CMK (cell line): ENCODE results near the gene MCF2L2.

Source experiments
- DNase-seq: peaks from one replicate; pipeline ENCODE4 v3.0.0-alpha.2; 2010; ENCODE audit warnings: low read depth

The MCF2L2 gene

DNA sequence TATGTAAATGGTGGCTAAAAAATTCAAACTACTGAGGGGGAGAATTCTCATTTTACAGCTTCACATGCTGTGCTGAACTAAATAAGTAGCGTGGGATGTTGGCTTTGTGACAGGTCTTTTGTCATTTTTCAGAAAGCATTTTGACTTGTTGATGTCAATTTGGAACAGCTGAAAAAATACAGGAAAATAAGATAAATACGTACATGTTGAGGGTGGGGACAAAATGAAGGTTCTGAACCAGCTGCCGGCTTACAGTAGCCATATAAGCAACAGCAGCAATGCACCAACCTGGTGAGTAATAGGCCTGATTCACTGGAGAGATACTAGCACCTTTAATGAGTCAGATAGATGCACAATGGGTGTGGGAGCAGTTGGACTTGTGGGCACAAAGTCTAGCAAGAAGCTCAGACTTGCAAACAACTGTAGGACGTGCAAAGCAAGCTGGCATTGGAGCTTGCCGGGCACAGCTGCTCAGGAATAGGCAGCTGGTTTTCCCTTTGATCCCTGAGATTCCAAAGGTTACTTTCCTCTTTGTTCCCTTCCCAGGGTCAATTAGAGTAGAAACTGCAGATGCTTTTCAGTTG is 162.5 kb downstream of the MCF2L2 start:
- DNase-seq, result no peak

DNA sequence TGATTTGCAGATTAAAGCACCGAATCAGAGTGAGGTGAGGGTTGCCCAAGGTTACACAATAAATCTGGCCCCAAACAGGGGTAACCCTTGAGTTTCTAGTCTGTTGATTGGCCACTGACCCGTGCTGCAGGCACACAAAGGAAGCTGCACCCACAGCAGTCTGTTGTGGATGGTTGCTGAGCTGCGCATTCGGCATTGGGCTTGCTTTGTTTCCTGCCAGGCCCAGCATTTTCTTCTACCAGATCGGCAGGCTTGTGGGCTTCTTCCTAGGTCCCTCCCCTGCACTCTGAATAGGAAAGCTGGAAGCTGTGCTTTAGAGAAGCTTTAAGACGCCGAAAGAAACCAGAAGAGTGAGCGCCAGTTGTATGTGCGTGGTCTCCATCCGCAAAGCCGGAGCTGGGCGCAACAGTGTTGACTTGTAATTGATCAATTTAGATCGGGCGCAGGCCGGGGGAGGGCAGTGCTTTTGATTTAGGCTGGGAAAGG is 163.2 kb downstream of the MCF2L2 start:
- no peak for DNase-seq

DNA sequence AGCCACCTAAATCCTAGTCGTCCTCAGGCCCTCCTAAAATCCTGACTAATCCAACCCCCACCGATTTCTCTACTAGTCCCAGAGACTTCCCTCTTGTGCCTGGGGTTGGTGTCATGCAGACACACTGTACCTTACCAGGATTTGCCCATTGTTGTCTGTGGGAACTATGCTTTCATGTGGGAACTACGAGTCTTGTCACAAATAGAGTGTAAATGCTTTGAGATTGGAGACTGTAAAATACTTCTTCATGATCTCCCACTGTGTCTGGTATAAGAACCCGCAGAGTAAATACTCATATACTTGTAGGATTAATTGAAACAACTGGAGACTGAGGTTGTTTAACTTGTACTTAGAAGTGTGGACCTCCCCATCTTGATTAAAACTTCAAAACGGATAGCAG is 164.2 kb downstream of the MCF2L2 start:
- no peak for DNase-seq

DNA sequence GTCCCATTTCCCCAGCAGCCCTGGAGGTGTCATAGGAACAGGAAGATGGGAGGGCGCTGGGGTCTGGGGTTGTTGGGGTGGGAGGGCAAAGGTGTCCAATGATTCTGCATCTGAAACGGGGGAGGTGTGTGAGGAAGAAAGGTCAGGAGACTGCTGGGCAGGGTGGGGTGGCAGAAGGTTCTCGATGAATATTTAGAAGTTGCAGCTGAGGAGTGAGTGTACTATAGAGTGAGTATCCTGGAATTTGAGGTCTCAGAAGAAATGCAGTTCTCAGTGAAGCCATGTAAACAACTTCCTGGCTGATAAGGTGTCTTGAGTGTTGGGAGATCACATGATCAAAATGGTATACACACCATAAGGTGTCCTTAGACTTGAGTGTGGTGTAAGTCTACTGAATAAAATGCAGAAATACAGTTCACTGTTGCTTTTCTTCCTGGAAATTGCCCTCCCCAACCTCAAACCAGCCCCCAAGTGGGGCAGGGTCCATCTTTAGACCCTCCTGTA is 165.5 kb downstream of the MCF2L2 start:
- no peak for DNase-seq

DNA sequence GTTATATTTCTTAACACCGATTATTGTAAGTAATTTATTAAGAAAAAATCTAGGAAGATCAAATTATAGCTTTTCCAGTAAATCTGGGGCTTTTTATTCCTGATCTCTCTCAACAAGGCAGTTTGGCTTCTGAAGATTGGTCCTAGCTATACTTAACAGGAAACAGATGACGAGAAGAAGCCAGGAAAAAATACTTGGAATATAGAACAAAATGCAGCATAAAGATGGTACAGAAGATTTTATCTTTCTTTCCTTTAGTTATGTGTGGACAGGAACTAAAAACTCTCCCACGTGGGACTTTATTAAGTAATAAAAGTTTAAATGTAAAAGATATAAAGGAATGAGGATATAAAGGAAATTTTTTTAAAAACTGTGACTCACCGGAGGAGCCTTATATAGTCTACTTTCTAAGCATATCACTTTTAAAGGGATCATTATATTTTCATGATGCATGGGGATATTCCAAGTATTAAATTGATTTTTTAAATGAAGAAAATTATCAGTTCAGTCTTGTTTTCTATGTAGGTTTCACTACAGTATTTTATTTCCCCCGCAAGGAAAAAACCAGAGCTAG is 167.2 kb downstream of the MCF2L2 start:
- no peak for DNase-seq

DNA sequence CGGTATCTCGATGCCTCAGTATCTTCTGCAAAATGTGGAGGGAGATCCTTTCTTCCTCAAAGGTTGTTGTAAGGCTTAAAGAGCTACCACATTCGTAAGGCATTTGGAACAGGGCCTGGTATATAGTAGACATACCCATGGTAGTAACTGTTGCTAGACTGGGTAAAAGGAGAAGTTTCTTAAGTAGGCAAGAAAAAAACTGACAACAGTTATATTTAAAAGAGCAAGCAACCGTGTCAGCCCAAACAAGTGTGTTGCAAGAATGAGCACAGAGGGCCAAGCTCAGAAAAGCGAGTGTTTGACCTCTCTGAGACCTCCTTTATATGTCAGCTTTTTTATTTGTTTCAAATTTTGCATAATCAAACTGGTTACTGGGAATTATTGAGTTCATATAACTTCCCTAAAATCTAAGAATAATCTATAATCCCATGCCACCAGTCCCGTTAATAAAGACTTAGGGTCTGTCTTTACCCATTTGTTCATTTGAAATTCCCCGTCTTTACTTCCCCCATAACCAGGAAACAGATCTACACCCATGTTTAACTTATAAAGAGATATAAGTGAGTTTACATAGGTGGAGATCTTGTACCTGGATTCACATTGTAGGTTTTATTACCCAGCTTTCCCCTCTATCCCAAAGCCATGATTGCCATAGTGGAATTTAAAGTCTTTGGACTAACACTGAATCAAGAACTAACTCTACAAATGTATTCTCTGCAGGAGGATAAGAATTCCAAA is 168.1 kb downstream of the MCF2L2 start:
- DNase-seq, result no peak

DNA sequence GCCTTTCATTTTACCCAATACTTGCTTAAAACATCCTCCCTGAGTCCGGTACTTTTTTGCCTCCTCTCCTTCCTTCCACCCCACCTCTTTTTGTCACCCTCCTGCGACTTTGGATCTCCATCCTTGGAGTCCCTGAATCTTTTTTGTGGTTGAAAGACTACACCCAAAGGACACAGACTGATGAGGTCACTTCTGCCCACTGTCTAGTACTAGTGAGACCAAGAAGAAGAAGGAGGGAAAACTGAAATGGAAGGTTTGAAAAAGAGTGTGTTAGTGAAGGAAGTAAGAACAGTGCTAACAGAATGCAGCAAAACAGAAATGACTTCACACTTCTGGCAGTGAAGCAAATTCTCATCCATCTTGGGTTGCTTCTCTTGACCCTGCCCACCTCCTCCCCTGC is 168.8 kb downstream of the MCF2L2 start:
- no peak for DNase-seq

DNA sequence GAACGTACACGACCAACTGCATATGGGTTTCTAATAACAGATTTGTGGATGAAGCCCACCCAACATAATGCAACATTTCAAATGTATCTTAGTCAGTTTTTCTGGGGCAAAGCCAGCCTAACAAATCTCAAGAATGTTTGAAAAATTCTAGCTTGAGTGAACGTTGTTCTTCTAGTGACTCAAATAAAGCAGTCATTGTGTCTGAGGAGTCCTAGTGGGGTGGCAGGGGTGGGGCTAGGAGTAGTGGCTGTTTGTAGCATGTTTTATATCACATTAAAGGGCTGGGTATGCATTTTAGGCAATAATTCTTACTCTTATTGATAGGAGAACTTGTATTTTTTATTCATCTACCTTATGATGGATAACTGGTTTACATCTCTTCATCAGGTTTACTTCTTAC is 169.3 kb downstream of the MCF2L2 start:
- no peak for DNase-seq

DNA sequence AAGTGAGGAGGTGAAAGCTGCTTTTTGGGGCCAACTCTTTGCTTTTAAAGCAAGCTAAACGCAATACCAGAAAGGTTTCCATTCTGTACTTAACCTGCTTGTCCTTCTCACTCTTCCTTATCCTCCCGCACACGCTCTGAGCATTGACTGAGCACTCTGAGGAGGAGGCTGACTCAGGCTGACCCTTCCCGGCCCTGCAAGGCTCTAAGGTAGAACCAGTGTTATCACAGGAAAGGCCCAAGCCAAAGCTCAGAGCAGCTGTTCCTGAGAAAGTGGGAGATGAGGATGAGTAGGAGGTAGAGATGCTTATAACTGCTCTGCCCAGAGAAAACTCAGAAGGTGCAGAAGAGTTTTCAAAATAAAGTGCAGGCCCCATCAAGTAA is 173.1 kb downstream of the MCF2L2 start:
- DNase-seq, result no peak

DNA sequence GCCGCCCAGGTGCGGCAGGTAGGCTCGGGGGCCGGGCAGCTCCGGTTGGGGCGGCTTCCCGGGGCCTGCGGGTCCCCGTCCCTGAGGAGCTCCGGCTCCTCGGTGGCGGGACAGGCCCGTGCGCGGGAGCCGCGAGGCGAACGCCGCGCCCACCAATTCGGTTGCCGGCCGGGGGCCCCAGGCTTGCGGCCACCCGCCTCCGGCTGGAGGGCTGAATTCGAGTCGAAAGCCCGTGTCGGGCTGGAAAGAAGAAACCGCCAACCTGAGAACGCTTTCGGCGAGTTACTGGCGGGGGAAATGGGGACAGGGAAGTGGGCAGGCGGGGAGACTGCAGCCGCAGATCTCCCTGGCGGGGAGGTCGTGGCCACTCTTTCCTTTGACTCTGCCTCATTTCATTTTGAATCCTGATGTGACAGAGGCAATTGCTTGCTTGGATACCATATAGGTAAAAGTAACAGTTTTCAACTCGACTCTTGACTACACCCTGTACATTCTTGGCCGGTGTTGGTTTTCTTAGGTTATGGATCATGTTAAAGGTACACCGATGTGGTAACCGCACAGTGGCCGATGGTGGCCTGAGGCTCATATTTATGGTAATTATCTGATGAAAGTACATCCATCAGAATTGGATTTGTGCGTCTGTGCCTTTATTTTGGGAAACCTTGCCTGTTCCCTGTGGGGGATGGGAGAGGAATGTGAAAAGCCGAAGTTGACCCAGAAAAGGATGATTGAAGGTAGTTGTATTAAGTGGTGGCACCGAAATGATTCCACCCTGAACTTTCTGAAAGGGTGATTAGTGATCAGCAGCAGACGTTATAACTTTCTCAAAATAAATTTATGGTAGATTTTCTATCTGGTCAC is 173.7 kb downstream of the MCF2L2 start:
- no peak for DNase-seq

DNA sequence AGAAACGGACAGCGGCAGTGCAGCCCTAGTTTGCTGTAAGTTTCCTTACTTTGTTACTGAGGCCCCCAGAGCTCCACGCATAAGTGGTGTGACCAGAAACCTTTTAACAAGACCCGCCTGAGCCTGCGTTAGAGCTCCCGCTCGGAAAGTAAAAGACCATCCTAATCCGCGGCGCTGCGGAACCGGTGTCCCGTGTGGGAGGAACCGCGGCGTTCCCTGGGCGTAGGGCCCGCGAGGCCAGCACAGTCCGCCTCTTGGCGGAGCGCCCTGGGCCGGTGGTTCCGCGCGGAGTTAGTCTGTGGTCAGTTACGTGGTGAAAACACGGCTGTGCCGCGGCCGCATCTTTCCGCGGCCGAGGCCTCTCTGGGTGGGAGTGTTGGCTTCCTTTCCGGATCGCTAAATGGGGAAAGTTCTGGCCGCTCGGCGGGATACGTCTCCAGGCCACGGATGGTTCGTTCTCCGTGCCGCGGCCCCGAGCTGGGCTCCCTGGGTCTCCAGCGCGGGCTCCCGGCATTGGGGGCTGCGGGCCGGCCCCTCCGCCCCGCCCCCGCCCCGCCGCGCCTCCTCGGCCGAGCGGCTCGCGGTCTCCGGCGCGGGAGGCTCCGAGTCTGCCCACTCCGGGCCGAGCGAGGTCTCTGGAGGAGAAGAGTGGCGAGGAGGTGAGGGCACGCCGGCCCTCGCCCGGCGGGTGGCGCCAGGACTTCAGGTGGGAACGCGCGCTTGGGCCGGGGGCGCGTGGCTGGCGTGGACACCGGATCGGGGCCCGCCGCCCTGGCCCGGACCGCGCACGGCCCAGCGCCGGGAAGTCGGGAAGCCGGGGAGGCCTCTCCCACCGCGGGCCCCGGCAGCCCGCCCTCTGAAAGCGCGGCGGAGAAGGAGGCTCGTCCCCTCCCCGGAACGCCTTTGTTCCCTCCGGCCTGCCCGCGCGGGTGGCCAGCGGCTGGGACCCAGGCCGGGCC is 174.6 kb downstream of the MCF2L2 start:
- no peak for DNase-seq

DNA sequence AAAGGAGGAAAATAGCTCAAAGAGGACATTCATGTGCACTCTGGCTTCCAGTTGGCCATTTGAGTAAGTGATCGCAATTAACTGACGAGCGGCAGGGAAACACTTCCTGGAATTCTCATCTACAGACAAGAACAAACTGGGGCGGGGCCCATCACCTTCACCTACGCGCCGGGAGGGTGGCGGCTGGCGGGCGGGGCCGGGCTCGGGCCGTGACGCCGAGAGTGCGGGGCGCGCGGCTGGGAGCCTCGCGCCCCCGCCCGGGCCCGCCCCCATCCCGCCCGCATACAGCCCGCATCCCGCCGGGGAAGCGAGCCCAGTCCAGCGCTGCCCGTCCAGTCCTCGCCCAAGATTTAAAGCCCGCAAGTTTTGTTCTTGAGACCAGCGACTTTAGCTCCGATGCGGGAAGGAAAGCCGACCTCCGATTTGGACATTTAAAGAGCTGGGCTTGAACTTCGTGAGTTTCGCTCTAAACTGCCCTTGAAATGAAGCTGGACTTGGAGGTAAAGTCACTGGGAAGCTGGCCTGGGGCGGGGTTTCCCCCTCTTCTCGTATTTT is 175.4 kb downstream of the MCF2L2 start, which contains the start of gene B3GNT5:
Gene B3GNT5 (plus strand): TSS at position 281 of the 555 bp plus-strand sequence. CDS start 16,546 bp downstream, outside the sequence.
- no peak for DNase-seq

DNA sequence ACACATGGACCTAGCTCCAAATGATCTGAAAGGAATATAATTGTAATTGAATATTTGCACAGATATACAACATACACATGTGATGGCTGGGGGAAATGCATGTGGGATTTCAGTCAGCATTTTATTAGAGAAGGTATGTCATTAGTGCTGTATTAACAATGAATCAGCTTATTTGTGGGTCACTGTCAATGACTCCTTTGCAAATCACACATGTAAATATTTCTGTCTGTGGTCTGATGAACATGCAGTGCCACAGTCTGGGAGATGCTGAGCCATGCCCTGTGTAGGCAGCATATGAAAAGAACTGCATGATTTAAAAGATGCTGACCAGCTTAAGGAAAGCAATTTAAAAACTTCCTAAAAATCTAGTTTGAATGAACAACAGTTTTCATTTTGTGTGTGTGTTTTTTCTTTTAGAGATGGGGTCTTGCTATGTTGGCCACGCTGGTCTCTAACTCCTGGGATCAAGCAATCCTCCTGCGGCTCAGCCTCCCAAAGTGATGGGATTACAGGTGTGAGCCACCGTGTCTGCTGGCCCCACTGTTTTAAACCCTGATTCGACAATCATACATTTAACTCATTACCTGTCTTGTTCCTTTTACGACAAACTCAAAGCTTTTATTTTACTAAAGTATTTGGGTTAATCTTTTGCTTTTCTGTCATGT is 176.2 kb downstream of the MCF2L2 start:
- DNase-seq, result no peak

DNA sequence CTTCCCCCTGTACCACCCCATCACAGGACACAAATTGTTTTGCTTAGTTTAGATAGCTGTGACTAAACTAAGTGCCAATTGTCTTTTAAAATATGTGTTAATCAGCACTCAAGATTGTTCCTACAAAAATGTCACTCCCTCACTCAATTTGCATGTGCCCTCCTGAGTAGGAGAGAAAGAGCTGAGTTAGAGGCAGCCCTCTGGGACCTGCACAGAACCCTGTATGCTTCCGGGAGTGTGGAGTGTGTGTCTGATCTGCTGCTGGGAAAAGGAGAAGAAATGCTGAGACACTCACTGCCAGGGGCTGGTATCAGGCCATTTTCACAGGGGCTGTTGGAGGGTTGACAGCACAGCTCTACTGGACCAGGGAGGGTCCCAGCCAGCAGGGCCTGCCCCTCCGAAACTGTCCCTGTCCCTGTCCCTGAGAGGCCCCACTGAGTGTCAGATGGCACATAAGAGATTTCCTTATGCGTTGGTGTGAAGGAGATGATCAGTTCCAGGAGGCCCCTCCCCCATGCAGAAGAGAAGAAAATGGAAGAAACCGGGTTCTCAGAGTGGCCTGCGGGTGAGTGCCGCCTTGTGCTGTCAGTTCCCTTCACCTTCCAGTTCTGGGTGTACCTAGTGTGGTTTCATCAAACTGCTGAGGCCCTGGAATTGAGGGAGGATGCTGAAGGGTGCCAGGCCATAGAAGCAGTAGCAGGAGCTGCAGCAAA is 179.3 kb downstream of the MCF2L2 start:
- no peak for DNase-seq

DNA sequence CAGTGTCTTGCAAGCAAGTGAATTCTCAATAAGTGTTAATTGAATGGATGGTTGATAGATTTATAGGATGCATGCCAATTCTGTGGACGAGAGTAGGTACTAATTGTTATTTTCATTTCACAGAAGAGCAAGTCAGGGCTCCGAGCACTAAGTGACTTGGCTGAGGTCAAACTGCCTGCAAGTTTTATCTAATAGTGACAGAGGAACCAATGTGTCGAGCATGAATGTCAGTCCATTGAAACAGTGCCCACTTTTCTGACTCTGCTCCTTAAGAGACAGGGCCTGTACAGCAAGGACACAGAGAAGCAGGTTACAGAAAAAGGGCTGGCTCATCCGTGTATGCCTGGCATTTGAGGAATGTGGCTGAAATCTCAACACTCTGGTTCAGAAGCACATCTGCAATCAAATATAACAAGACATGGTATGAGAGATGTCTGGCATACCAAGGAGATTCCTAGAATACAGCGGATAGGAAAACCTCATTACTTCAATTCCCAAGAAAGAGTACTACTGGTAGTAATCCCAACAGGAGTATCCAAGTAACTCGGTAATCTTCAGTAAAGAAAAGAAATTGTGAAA is 181.3 kb downstream of the MCF2L2 start:
- no peak for DNase-seq

DNA sequence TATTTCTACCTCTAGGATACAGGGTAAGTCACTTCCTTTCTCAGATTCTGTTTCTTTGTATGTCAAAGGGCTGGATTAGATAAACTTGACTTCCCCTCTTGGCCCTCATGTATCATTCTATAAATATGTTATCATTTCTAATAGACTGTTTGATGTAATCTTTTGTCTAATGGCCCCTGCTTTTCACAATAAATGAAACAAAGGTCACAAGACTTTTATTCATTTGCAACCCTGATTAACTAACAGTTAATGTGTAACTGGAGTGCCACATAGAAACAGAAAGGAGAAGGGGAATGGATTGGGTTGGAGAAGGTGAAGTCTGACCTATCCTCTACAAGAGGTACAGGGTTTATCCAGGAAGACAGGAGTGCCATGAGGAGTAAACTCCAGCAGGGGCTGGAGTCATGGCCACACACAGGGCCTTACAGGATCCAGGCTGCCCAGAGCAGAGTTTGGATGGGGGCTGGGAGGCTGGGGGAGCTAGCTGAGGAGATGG is 183.4 kb downstream of the MCF2L2 start:
- DNase-seq, result no peak

DNA sequence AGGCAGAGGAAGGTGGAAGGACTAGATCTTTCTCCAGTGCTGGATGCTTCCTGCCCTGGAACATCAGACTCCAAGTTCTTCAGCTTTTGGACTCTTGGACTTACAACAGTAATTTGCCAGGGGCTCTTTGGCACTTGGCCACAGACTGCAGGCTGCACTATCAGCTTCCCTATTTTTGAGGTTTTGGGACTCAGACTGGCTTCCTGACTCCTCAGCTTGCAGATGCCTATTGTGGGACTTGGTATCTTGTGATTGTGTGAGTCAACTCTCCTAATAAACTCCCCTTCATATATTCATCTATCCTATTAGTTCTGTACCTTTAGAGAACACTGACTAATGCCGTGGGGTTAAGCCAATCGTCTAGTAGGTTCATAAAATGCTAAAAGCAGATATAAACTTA is 184.2 kb downstream of the MCF2L2 start:
- DNase-seq, result no peak

DNA sequence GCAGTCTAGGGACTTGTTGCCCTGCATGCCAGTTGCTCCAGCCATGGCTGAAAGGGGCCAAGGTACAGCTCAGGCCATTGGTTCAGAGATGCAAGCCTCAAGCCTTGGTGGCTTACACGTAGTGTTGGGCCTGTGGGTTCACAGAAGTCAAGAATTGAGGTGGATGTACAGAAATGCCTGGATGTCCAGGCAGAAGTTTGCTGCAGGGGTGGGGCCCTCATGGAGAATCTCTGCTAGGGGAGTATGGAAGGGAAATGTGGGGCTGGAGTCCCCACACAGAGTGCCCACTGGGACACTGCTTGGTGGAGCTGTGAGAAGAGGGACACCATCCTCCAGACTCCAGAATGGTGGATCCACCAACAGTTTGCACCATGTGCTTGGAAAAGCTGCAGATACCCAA is 186.0 kb downstream of the MCF2L2 start:
- no peak for DNase-seq

DNA sequence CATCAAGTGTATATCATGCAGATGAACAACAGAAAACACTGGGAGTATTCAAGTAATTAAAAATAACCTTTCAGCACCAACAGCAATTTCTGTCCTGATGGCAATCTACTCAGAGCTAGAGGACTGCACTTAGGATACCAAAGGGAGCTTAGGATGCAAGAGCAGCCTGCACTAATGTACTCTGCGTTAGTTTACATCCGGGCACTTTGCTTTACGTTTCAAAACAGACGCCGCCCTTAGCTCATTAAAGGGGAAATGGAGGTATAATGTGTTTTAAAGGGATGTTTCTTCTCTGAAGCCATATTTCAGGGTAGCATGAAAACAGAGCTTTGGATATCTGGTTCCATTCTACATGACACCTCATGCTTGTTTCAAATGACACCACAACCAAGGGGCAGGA is 189.4 kb downstream of the MCF2L2 start:
- DNase-seq, result no peak
